ENCODE measurements around the gene OPCML.

GRCh38 chr11:133078012-133078411 is 454.3 kb downstream of the OPCML start:
- no peak for TF ChIP-seq CTCF (IDR thresholded peaks at IDR 0.05; ENCODE audit: low read length)
- TF ChIP-seq EZH2 (optimal IDR thresholded peaks at IDR 0.05; ENCODE audit: low read depth, low read length) = no peak
- TF ChIP-seq EZH2phosphoT487 (IDR thresholded peaks at IDR 0.05; ENCODE audit: low read length) = no peak
